Measurements from ENCODE around the gene MOSMO.
A peak's percentile ranks its signal among the peaks of the same experiment; 100 is the strongest.
"Not testable (repeated sequence)": the region's sequence is repeated elsewhere in the genome, so short reads cannot be mapped to it uniquely, and the experiment has no call there.

MOSMO gene

GRCh38 chr16:22034503-22034902 lies 26.6 kb downstream of the MOSMO start:
- peaks cover 0 to 12% (median 6%) of the 10 kb centered on the region in 4 experiments for H3K36me3 ChIP-seq (ENCODE audit: control insufficient read depth in 4 of 4, insufficient read depth in 4 of 4, low read length in 3 of 4)
- WGBS (ENCODE audit: insufficient coverage): no CpG with 5 or more reads among the region's 3 CpGs
- POLR2A ChIA-PET: no interaction called here
- DNase-seq: no peak
- H3K4me3 ChIP-seq (ENCODE audit: control insufficient read depth in 1 of 7, extremely low read depth in 1 of 7, insufficient read depth in 4 of 7, low read depth in 2 of 7, low read length in 6 of 7): no peak overlapping the region
- H3K27me3 ChIP-seq (replicated peaks in 2 of 5; ENCODE audit: control insufficient read depth in 4 of 5, insufficient read depth in 5 of 5, low read length in 4 of 5): no peaks in the 10 kb centered on the region
- CTCF ChIA-PET: interaction anchor here (1.0 kb wide), 1 partner anchor 26 kb away, joined by 3 read pairs; no protein-coding TSS in a partner anchor
- H3K27ac ChIP-seq (ENCODE audit: insufficient read depth in 1 of 2, low read depth in 1 of 2, low read length in 2 of 2, poor library complexity in 1 of 2, severe bottlenecking in 2 of 2): peak overlapping the region in 1 of 2 experiments; percentile 17
- peaks cover 0 to 10% (median 4%) of the 10 kb centered on the region in 5 experiments for H3K9me3 ChIP-seq (ENCODE audit: control extremely low read depth in 1 of 5, control insufficient read depth in 4 of 5, insufficient read depth in 2 of 5, low read depth in 1 of 5, low read length in 4 of 5)
- H3K4me1 ChIP-seq (ENCODE audit: control extremely low read depth in 1 of 4, control insufficient read depth in 4 of 4, insufficient read depth in 4 of 4, low read length in 3 of 4): peaks cover 0 to 8% (median 5%) of the 10 kb centered on the region in 4 experiments

- peak overlapping the region; percentile 17 to 47 for H3K27ac ChIP-seq (ENCODE audit: insufficient read depth in 1 of 2, low read depth in 1 of 2, low read length in 2 of 2, poor library complexity in 1 of 2, severe bottlenecking in 2 of 2)
- 0% methylated on average over 2 of the region's 2 CpGs for WGBS (ENCODE audit: insufficient coverage)
- DNase-seq: peak; percentile 9 to 47 (median 47)
- peaks cover 0 to 8% (median 5%) of the 10 kb centered on the region in 4 experiments for H3K4me1 ChIP-seq (ENCODE audit: control extremely low read depth in 1 of 4, control insufficient read depth in 4 of 4, insufficient read depth in 4 of 4, low read length in 3 of 4)
- H3K9me3 ChIP-seq (ENCODE audit: control extremely low read depth in 1 of 5, control insufficient read depth in 4 of 5, insufficient read depth in 2 of 5, low read depth in 1 of 5, low read length in 4 of 5): peaks cover 0 to 10% (median 4%) of the 10 kb centered on the region in 5 experiments
- ChIA-PET CTCF (interaction anchor here (1.0 to 1.6 kb wide), 3 partner anchors 26 to 154 kb away, joined by 3 read pairs; no protein-coding TSS in a partner anchor), POLR2A (no interaction called here)
- peaks cover 0 to 12% (median 4%) of the 10 kb centered on the region in 4 experiments for H3K36me3 ChIP-seq (ENCODE audit: control insufficient read depth in 4 of 4, insufficient read depth in 4 of 4, low read length in 3 of 4)
- peak overlapping the region in 2 of 7 experiments; percentile 15 to 66 for H3K4me3 ChIP-seq (ENCODE audit: control insufficient read depth in 1 of 7, extremely low read depth in 1 of 7, insufficient read depth in 4 of 7, low read depth in 2 of 7, low read length in 6 of 7)
- H3K27me3 ChIP-seq (replicated peaks in 2 of 5; ENCODE audit: control insufficient read depth in 4 of 5, insufficient read depth in 5 of 5, low read length in 4 of 5): no peaks in the 10 kb centered on the region
Measured at GRCh38 chr16:22035153-22035552, 27.2 kb downstream of the MOSMO start.

DNA sequence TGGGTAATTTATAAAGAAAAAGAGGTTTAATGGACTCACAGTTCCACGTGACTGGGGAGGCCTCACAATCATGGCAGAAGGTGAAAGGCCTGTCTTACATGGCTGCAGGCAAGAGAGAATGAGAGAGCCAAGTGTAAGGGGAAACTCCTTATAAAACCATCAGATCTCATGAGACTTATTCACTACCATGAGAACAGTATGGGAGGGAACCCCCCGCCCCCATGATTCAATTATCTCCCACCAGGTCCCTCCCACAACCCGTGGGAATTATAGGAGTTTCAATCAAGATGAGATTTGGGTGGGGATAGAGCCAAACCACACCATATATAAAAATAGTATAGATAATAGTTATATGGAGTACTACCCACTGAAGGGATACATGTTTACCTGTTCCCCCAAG lies 36.0 kb downstream of the MOSMO start:
- H3K9me3 ChIP-seq (ENCODE audit: control extremely low read depth in 1 of 5, control insufficient read depth in 4 of 5, insufficient read depth in 2 of 5, low read depth in 1 of 5, low read length in 4 of 5); POLR2A ChIA-PET: not testable (repeated sequence)

GRCh38 chr16:22045888-22046287 lies 38.0 kb downstream of the MOSMO start:
- POLR2A ChIA-PET; H3K27me3 ChIP-seq (replicated peaks in 2 of 5; ENCODE audit: control insufficient read depth in 4 of 5, insufficient read depth in 5 of 5, low read length in 4 of 5); H3K36me3 ChIP-seq (ENCODE audit: control insufficient read depth in 4 of 4, insufficient read depth in 4 of 4, low read length in 3 of 4); DNase-seq; H3K4me1 ChIP-seq (ENCODE audit: control extremely low read depth in 1 of 4, control insufficient read depth in 4 of 4, insufficient read depth in 4 of 4, low read length in 3 of 4); CTCF ChIA-PET; H3K9me3 ChIP-seq (ENCODE audit: control extremely low read depth in 1 of 5, control insufficient read depth in 4 of 5, insufficient read depth in 2 of 5, low read depth in 1 of 5, low read length in 4 of 5); H3K4me3 ChIP-seq (ENCODE audit: control insufficient read depth in 1 of 7, extremely low read depth in 1 of 7, insufficient read depth in 4 of 7, low read depth in 2 of 7, low read length in 6 of 7); H3K27ac ChIP-seq (ENCODE audit: insufficient read depth in 1 of 2, low read depth in 1 of 2, low read length in 2 of 2, poor library complexity in 1 of 2, severe bottlenecking in 2 of 2): not testable (repeated sequence)
- WGBS (ENCODE audit: insufficient coverage): no CpG with 5 or more reads among the region's 5 CpGs

More for the DNA sequence above, 36.0 kb downstream of the MOSMO start:
- not testable (repeated sequence) for H3K27me3 ChIP-seq (replicated peaks in 2 of 5; ENCODE audit: control insufficient read depth in 4 of 5, insufficient read depth in 5 of 5, low read length in 4 of 5); H3K4me3 ChIP-seq (ENCODE audit: control insufficient read depth in 1 of 7, extremely low read depth in 1 of 7, insufficient read depth in 4 of 7, low read depth in 2 of 7, low read length in 6 of 7); H3K36me3 ChIP-seq (ENCODE audit: control insufficient read depth in 4 of 4, insufficient read depth in 4 of 4, low read length in 3 of 4); H3K4me1 ChIP-seq (ENCODE audit: control extremely low read depth in 1 of 4, control insufficient read depth in 4 of 4, insufficient read depth in 4 of 4, low read length in 3 of 4); H3K27ac ChIP-seq (ENCODE audit: insufficient read depth in 1 of 2, low read depth in 1 of 2, low read length in 2 of 2, poor library complexity in 1 of 2, severe bottlenecking in 2 of 2); DNase-seq
- CTCF ChIA-PET: interaction anchor here (1.1 to 1.5 kb wide), 2 partner anchors 23 to 55 kb away, joined by 3 read pairs; no protein-coding TSS in a partner anchor
- 80% methylated on average over 1 of the region's 3 CpGs for WGBS (ENCODE audit: insufficient coverage)

- CTCF ChIA-PET: interaction anchor here (0.7 to 3.0 kb wide), 4 partner anchors 10 to 26 kb away, joined by 3 to 12 read pairs (median 4); no protein-coding TSS in a partner anchor
Measured at GRCh38 chr16:22050963-22051362, 43.1 kb downstream of the MOSMO start.

DNA sequence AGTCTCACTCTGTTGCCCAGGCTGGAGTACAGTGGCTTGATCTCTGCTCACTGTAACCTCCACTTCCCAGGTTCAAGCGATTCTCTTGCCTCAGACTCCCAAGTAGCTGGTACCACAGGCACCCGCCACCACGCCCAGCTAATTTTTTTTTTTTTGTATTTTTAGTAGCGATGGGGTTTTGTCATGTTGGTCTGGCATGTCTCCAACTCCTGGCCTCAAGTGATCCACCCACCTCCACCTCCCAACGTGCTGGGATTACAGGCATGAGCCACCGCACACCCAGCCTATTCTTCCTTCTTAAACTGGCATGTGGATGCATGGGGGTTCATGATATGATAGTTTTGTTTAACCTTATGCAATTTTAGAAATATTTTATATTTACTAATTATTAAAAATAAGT lies 45.1 kb downstream of the MOSMO start:
- WGBS (ENCODE audit: insufficient coverage): no CpG with 5 or more reads among the region's 6 CpGs
- CTCF ChIA-PET: no interaction called here
- POLR2A ChIA-PET: no interaction called here

More at GRCh38 chr16:22050963-22051362, 43.1 kb downstream of the MOSMO start:
- POLR2A ChIA-PET: no interaction called here
- Histone ChIP-seq H3K36me3 (ENCODE audit: control insufficient read depth in 4 of 4, insufficient read depth in 4 of 4, low read length in 3 of 4) (no peaks in the 10 kb centered on the region), H3K4me1 (ENCODE audit: control extremely low read depth in 1 of 4, control insufficient read depth in 4 of 4, insufficient read depth in 4 of 4, low read length in 3 of 4) (peaks cover 6 to 18% (median 7%) of the 10 kb centered on the region in 4 experiments), H3K9me3 (ENCODE audit: control extremely low read depth in 1 of 5, control insufficient read depth in 4 of 5, insufficient read depth in 2 of 5, low read depth in 1 of 5, low read length in 4 of 5) (no peaks in the 10 kb centered on the region), H3K27ac (ENCODE audit: insufficient read depth in 1 of 2, low read depth in 1 of 2, low read length in 2 of 2, poor library complexity in 1 of 2, severe bottlenecking in 2 of 2) (no peak overlapping the region), H3K4me3 (ENCODE audit: control insufficient read depth in 1 of 7, extremely low read depth in 1 of 7, insufficient read depth in 4 of 7, low read depth in 2 of 7, low read length in 6 of 7) (no peak overlapping the region), H3K27me3 (replicated peaks in 2 of 5; ENCODE audit: control insufficient read depth in 4 of 5, insufficient read depth in 5 of 5, low read length in 4 of 5) (no peaks in the 10 kb centered on the region)
- 96% methylated on average over 4 of the region's 4 CpGs for WGBS (ENCODE audit: insufficient coverage)
- no peak for DNase-seq

GRCh38 chr16:22053921-22054341 lies 46.0 kb downstream of the MOSMO start:
- ChIA-PET POLR2A (no interaction called here), CTCF (interaction anchor here (0.6 to 2.4 kb wide), 3 partner anchors 24 to 54 kb away, joined by 3 to 13 read pairs (median 3); no protein-coding TSS in a partner anchor)
- Histone ChIP-seq H3K36me3 (ENCODE audit: control insufficient read depth in 4 of 4, insufficient read depth in 4 of 4, low read length in 3 of 4) (no peaks in the 10 kb centered on the region), H3K27ac (ENCODE audit: insufficient read depth in 1 of 2, low read depth in 1 of 2, low read length in 2 of 2, poor library complexity in 1 of 2, severe bottlenecking in 2 of 2) (no peak overlapping the region), H3K9me3 (ENCODE audit: control extremely low read depth in 1 of 5, control insufficient read depth in 4 of 5, insufficient read depth in 2 of 5, low read depth in 1 of 5, low read length in 4 of 5) (no peaks in the 10 kb centered on the region), H3K4me1 (ENCODE audit: control extremely low read depth in 1 of 4, control insufficient read depth in 4 of 4, insufficient read depth in 4 of 4, low read length in 3 of 4) (peaks cover 6 to 18% (median 7%) of the 10 kb centered on the region in 4 experiments), H3K27me3 (replicated peaks in 2 of 5; ENCODE audit: control insufficient read depth in 4 of 5, insufficient read depth in 5 of 5, low read length in 4 of 5) (no peaks in the 10 kb centered on the region), H3K4me3 (ENCODE audit: control insufficient read depth in 1 of 7, extremely low read depth in 1 of 7, insufficient read depth in 4 of 7, low read depth in 2 of 7, low read length in 6 of 7) (peak overlapping the region in 2 of 7 experiments; percentile 0 to 31)
- peak; percentile 36 to 89 (median 87) for DNase-seq
- WGBS (ENCODE audit: insufficient coverage): 100% methylated on average over 1 of the region's 4 CpGs

More for the DNA sequence above, 45.1 kb downstream of the MOSMO start:
- no peak overlapping the region for H3K27ac ChIP-seq (ENCODE audit: insufficient read depth in 1 of 2, low read depth in 1 of 2, low read length in 2 of 2, poor library complexity in 1 of 2, severe bottlenecking in 2 of 2)
- H3K9me3 ChIP-seq (ENCODE audit: control extremely low read depth in 1 of 5, control insufficient read depth in 4 of 5, insufficient read depth in 2 of 5, low read depth in 1 of 5, low read length in 4 of 5): no peaks in the 10 kb centered on the region
- H3K4me1 ChIP-seq (ENCODE audit: control extremely low read depth in 1 of 4, control insufficient read depth in 4 of 4, insufficient read depth in 4 of 4, low read length in 3 of 4): peaks cover 6 to 18% (median 7%) of the 10 kb centered on the region in 4 experiments
- no peaks in the 10 kb centered on the region for H3K27me3 ChIP-seq (replicated peaks in 2 of 5; ENCODE audit: control insufficient read depth in 4 of 5, insufficient read depth in 5 of 5, low read length in 4 of 5)
- no peak overlapping the region for H3K4me3 ChIP-seq (ENCODE audit: control insufficient read depth in 1 of 7, extremely low read depth in 1 of 7, insufficient read depth in 4 of 7, low read depth in 2 of 7, low read length in 6 of 7)
- no peaks in the 10 kb centered on the region for H3K36me3 ChIP-seq (ENCODE audit: control insufficient read depth in 4 of 4, insufficient read depth in 4 of 4, low read length in 3 of 4)
- peak; percentile 19 to 67 (median 66) for DNase-seq

Data from common myeloid progenitor, CD34-positive (primary cell).